NCI-H1417 treated with DMSO at 0.1 percent for 48 hours (cell line): ENCODE measurements around the gene CD93.

Experiments
- DNase-seq: peaks from one replicate; lab custom pipeline; 2025; lab: John Stamatoyannopoulos, UW

CD93 gene

DNA sequence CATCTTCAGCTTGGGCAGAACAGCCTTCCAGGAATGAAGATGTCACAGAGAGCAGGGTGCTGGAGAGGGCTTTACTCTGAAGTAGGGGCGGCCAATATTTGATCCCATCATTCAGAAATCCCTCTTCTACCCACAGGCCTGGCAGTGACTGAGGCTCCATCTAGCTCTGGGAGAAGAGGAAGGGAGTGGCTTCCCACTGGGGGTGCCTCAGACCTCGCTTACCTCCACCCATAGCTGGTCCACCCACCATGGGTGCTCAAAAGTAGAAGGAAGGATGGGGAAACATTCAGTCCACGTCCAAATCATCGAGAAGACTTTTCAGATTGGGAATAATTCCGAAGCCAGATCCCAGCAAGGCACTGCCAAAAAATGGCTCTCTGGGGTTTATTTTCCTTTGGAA lies 24.9 kb downstream of the CD93 start:
- no peak for DNase-seq

GRCh38 chr20:23060629-23061028 lies 25.5 kb downstream of the CD93 start:
- no peak for DNase-seq

GRCh38 chr20:23059846-23060245 lies 26.3 kb downstream of the CD93 start:
- DNase-seq, result no peak

- DNase-seq, result no peak
Measured at GRCh38 chr20:23059001-23059400, 27.1 kb downstream of the CD93 start.

DNA sequence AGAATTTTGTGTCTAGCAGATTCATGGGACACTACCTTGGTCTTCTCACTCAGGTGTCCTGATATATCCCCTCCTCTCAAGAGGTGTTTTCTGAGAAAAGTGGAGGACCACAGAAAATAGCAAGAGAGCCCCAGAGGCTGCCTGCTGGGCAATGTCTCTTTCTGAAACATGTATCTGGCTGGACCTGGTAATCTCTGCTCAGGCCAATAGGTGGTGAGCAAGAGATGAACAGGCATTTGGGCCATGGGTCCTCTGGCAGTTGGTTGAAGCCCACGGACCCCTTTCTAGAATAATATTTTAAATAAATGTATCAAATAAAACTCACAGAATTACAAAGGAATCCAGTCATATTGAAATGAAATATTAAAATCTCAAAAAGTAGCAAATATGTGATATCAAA lies 27.9 kb downstream of the CD93 start:
- DNase-seq, result no peak

- DNase-seq, result no peak
Measured at GRCh38 chr20:23052904-23053303, 33.2 kb downstream of the CD93 start.

DNA sequence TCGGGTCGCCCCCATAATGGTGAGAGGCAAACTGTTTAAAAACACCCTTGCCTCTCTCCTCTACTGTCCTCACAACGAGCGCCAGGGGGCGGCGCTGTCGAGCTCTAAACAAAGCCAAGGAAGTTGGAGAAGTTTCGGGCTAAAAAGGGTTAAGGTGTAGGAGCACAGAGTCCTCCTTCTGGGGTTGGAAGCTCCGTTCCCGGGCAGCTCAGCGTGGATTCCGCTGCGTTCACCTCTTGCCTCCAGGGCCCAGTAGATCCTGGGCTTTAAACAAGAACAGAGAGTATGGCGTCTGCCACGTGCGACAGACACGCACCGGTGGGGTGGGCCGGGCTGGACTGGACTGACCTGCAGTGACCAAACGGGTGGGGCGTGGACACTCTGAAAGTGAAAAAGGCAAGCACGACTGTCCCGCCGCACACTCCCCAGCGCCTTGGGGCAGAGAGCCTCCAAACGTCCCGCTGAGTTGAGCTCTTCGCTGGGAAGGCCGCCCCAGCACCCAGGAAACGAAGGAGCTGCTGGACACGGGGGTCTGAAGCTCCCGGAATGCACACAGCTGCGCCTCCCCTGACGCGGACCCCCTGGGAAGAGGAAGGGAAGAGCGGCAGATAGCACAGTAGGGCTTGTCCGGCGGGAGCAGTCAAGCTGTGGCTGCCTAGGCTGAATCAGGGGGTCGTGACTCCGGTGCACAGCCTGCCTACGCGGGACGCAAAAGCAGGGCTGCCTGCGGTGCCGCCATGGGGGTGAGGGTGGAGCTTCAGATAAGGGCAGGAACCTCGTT lies 35.1 kb downstream of the CD93 start:
- no peak for DNase-seq

DNA sequence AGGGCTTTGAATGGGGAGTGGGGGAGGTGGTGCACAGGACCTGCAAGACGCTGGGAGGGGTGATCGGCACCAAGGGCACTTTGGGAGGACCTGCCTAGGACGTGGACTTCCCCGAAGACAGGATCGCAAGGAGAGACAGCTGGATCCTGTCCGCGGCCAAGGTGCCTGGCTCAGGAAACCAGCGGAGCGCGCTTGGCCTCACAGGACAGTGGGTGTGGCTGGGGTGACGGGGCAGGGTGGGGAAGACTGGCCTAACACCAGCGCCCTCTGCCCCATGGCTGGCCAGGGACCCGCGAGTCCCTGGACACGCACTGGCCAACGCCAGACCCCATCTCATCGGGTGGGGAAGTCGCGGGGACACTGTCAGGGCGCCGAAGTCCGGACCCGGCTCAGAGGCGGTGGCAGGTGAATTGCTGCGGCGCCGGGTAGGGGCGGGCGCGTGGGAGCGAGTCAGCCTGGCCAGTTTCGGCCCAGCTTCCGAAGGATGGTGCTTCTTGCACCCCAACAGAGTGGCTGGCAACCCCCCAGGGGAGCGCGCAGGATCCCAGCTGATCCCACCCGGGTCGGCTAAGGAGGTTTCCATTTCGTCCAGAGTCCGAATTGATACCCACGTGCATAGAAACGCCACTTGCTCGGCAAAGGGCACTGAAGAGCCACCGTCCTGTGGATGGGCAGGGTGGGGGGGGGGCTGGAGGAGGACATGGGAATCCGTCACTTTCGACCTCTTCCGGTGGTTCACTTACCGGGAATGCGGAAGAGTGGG lies 35.9 kb downstream of the CD93 start:
- DNase-seq, result no peak

DNA sequence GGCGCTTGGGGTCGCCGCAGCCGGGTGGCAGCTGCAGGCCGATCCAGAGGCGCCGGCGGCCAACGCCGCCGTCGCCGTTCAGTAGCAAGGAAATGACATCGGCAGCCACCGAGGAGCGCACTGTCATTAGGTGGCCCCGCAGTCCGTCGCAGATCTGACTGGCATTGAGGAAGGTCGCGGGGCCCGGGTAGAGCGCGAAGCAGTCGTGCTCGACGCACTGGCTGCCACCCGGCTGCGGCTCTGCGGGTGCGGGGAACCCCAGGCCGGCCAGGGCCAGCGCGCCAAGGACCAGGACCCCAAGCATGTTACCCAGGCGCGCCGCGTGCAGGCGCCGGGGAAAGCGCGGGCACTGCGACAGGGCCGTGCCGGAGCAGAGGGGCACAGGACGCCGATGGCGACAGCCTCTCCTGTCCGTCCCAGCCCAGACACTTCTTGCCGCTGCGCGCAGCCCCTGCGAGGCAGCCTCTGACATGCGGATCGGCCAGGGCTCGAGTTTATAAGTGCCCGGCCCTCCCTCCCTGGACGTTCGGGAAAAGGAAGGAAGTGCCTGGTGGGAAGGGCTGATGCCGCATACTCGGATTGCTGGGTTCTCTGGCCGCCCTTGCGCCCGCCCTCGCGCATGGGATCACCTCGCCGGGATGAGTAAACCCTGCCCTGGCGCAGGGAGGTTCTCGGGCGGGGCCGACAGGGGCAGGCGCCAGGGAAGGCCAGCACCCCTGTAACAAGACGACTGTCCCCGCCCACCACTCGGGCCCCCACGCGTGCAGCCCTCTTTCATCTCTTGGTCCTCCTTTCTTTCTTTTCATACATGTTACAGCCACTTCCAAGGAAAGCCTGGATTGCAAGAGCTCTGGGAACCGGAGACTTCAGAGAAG lies 36.7 kb downstream of the CD93 start, which contains the start of gene THBD:
Gene THBD (minus strand): TSS at position 472 of the 875 bp plus-strand sequence. CDS start 168 bp downstream, at position 304.
- no peak for DNase-seq

DNA sequence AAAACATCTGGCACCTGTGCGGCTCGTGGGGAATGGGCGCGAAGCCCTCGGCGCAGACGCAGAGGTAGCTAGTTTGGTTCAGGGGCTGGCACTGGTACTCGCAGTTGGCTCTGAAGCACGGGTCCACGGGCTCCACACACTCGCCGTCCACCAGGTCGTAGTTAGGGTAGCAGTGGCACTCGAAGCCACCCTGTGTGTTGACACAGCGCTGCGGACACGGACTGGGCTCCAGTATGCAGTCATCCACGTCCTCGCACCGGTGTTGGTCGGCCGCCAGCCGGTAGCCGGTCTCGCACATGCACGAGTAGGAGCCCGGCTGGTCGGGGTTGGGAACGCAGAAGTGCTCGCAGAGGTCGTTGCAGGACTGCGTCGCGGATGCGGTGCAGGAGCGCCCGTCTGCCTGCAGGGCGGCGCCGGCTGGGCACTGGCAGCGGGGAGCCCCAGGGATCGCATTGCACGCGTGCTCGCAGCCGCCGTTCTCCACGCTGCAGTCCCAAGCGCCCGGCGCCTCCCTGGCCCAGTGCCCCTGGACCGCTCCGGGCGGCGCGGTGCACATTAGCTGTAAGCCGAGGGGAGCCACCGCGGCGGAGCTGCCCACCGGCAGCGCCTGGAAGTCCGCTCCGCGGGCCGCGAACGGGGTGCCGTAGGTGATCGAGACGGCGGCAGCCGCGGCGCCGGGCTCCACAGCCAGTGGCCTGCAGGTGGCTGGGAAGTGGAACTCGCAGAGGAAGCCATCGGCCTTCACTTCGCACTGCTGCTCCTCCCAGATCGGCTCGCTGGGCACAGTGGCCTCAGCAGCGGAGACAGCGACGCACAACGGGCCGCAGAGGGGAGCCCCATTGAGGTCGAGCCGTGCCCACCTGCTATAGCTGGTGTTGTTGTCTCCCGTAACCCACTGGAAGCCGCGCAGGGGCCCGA lies 37.6 kb downstream of the CD93 start:
- DNase-seq, result no peak

GRCh38 chr20:23047738-23048214 lies 38.3 kb downstream of the CD93 start:
- no peak for DNase-seq

DNA sequence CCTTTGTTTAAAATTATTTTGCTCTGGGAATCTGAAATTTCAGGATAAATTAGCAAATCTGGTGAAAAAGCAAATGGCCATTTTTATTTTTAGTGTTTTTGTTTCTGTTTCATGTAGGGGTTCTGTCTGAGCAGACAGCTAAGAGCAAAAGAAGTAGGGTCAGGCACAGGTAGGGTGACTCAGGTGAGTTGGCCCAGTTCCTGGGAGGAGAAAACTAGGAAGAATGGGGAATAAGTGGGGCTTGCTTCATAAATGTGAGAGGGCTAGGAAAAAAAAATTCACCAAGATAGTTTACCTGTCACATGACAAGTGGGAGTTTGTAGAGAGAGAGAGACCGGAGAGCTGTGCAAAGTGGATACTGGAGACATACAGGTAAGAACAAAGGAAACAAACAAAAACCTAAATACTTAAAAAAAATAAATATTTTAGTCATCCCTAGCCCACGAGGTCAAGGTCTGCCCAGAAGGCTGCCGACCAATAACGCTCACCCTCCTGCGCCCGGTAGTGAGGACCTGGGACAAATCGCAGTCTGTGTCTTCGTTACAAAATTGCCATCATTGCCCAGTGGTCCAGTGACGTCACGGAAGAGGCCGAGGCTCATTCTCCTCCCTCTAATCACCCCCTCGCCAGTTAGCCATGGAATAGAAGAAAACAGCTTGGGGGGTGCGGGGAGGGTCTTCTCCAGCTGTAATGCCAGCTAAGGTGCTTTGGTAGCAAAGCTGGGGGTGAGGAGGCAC lies 39.0 kb downstream of the CD93 start:
- peak; percentile 60 for DNase-seq

- no peak for DNase-seq
Measured at GRCh38 chr20:23046431-23046830, 39.7 kb downstream of the CD93 start.

DNA sequence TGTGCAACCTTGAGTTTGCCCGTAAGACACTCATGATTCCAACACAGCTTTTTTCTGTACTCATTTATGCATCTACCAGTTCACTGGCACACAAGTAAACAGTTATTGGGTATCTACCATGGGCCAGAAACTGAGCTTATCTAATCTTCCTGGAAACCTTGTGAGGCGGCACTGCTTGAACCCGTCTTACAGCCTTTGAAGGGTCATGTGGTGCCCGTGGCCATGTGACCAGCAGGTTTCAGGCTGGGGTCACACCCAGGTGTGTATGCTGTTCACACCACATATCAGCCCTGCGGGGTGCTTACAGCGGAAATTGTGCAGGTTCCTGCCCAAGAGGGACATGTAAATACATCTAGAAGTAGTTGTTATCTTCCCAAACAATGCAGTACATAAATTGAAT lies 42.7 kb downstream of the CD93 start:
- no peak for DNase-seq

- DNase-seq, result no peak
Measured at GRCh38 chr20:23042270-23042669, 43.9 kb downstream of the CD93 start.

DNA sequence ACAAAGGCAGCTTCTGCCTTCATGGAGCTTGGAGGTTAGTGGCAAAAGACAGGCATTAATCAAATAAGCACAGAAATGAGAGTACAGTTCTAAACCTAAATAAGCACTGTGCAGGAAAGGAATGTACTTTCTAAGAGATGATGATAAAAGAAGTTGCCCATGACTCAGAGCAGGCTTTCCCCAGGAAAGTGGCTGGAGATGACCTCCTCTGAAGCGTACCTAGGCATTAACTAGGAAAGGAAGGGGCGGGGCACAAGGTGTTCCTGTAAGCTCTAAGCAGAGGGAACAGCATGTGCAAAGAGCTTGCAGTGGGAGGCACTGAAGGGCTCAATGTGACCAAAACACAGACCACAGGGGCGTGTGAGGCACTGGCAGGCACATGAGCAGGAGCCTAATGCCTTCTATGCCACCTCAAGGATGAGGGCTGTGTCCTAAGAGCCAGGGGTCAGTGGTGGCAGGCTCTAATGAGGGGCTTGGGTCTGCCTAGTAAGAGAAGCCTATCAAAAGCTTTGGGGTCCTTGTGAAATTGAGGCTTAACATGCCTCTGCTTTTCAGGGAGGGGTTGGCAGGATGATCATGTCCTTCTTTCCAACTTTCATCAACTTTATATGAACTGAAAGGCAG lies 46.1 kb downstream of the CD93 start:
- DNase-seq, result no peak

GRCh38 chr20:23039136-23039875 lies 46.8 kb downstream of the CD93 start:
- DNase-seq, result no peak

- no peak for DNase-seq
Measured at GRCh38 chr20:23037017-23037481, 49.1 kb downstream of the CD93 start.

- DNase-seq, result no peak
Measured at GRCh38 chr20:23036371-23036770, 49.8 kb downstream of the CD93 start.
